Cardiac fibroblast (primary cell): ENCODE measurements around the gene CANT1.

Experiments used
- DNase-seq, 2 donors: peaks; one replicate each; pipeline versions ENCODE4 v3.0.0 to v3.0.0-alpha.2; 2010; ENCODE audit warnings: low read depth in 2 of 2
- H3K4me3 ChIP-seq, 2 donors: replicated peaks in 1 of 2; 1 replicate in 1 of 2; 2 replicates in 1 of 2; pipeline ENCODE4 v1.5.1; 2011; ENCODE audit warnings: low read depth in 2 of 2, low read length in 2 of 2, mild to moderate bottlenecking in 2 of 2, moderate library complexity in 1 of 2
- TF ChIP-seq, protein P1 (sequence below): IDR thresholded peaks from one replicate; pipeline ENCODE4 v1.5.1; 2011; ENCODE audit warnings: low read depth, mild to moderate bottlenecking, low read length, inconsistent platforms

Gene CANT1

GRCh38 chr17:78953356-78954350 is 55.9 kb downstream of the CANT1 start:
- peak in 1 of 2 donors; percentile 30 for DNase-seq
- TF ChIP-seq, protein P1, sequence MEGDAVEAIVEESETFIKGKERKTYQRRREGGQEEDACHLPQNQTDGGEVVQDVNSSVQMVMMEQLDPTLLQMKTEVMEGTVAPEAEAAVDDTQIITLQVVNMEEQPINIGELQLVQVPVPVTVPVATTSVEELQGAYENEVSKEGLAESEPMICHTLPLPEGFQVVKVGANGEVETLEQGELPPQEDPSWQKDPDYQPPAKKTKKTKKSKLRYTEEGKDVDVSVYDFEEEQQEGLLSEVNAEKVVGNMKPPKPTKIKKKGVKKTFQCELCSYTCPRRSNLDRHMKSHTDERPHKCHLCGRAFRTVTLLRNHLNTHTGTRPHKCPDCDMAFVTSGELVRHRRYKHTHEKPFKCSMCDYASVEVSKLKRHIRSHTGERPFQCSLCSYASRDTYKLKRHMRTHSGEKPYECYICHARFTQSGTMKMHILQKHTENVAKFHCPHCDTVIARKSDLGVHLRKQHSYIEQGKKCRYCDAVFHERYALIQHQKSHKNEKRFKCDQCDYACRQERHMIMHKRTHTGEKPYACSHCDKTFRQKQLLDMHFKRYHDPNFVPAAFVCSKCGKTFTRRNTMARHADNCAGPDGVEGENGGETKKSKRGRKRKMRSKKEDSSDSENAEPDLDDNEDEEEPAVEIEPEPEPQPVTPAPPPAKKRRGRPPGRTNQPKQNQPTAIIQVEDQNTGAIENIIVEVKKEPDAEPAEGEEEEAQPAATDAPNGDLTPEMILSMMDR: no peak
- no peak overlapping the region for H3K4me3 ChIP-seq

- no peak for DNase-seq
- TF ChIP-seq, protein P1: no peak
- no peak overlapping the region for H3K4me3 ChIP-seq
Measured at GRCh38 chr17:78952706-78953105, 56.9 kb downstream of the CANT1 start.

- H3K4me3 ChIP-seq: no peak overlapping the region
- TF ChIP-seq, protein P1: no peak
- DNase-seq: peak; percentile 37 to 64
Measured at GRCh38 chr17:78951967-78952551, 57.5 kb downstream of the CANT1 start.

DNA sequence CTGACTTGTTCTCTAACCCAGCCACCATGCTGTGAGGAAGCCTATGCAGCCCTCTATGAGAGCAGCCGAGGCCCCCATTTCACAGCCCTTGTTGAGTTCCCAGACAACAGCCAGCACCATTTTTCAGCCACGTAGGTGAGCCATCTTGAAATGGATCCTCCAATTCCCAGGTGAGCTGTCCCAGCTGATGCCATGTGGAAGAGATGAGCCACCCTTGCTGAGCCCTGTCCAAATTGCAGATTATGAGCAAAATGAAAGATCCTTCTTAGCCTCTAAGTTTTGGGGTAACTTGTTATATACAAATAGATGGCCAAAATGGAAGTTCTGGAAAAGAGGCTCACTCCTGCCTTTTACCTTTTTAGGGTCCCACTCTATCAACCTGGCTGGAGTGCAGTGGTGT is 58.7 kb downstream of the CANT1 start:
- no peak overlapping the region for H3K4me3 ChIP-seq
- TF ChIP-seq, protein P1: no peak
- DNase-seq: no peak

- H3K4me3 ChIP-seq: no peak overlapping the region
- TF ChIP-seq, protein P1: no peak
- peak in 1 of 2 donors; percentile 38 for DNase-seq
Measured at GRCh38 chr17:78947235-78948149, 62.1 kb downstream of the CANT1 start.

- no peak overlapping the region for H3K4me3 ChIP-seq
- TF ChIP-seq, protein P1: no peak
- no peak for DNase-seq
Measured at GRCh38 chr17:78946631-78947030, 62.9 kb downstream of the CANT1 start.
